Trophoblast cell (in vitro differentiated cells and primary cell): ENCODE results near the gene SRPK2.

ENCODE experiments used
- DNase-seq, 2 donors: peaks; one replicate each; pipeline ENCODE4 v3.0.0-alpha.2; 2016
- H2AFZ ChIP-seq: 2 replicates; pipeline ENCODE4 v1.6.1; 2013; ENCODE audit warnings: low read length, moderate library complexity, mild to moderate bottlenecking; ENCODE audit not compliant: insufficient read depth, poor library complexity
- H2AK5ac ChIP-seq: 2 replicates; pipeline ENCODE4 v1.6.1; 2013; ENCODE audit warnings: mild to moderate bottlenecking, low read length
- H2BK120ac ChIP-seq: 2 replicates; pipeline ENCODE4 v1.6.1; 2013; ENCODE audit warnings: low read length, mild to moderate bottlenecking, moderate library complexity; ENCODE audit not compliant: insufficient read depth, poor library complexity
- H2BK12ac ChIP-seq: 2 replicates; pipeline ENCODE4 v1.6.1; 2013; ENCODE audit warnings: mild to moderate bottlenecking, low read length, moderate library complexity
- H2BK5ac ChIP-seq: 2 replicates; pipeline ENCODE4 v1.6.1; 2013; ENCODE audit warnings: low read length, low read depth, moderate library complexity, mild to moderate bottlenecking; ENCODE audit not compliant: poor library complexity
- H3K14ac ChIP-seq: 2 replicates; pipeline ENCODE4 v1.6.1; 2013; ENCODE audit warnings: mild to moderate bottlenecking, low read length
- H3K18ac ChIP-seq: 2 replicates; pipeline ENCODE4 v1.6.1; 2013; ENCODE audit warnings: mild to moderate bottlenecking, low read length
- H3K23ac ChIP-seq: 2 replicates; pipeline ENCODE4 v1.6.1; 2013; ENCODE audit warnings: low read length
- H3K27ac ChIP-seq: 2 replicates; pipeline ENCODE4 v1.5.1; 2013; ENCODE audit warnings: low read depth, mild to moderate bottlenecking, inconsistent platforms, low read length, moderate library complexity
- H3K27me3 ChIP-seq: 2 replicates; pipeline ENCODE4 v1.6.1; 2013; ENCODE audit warnings: inconsistent platforms, mild to moderate bottlenecking, low read length, moderate library complexity; ENCODE audit not compliant: insufficient read depth
- H3K36me3 ChIP-seq, 2 experiments: 1 replicate in 1 of 2; 2 replicates in 1 of 2; pipeline ENCODE4 v1.6.1; 2013; ENCODE audit warnings: low read length in 2 of 2, mild to moderate bottlenecking in 2 of 2, moderate library complexity in 1 of 2; ENCODE audit not compliant: insufficient read depth in 2 of 2, control insufficient read depth in 1 of 2
- H3K4ac ChIP-seq: 2 replicates; pipeline ENCODE4 v1.6.1; 2013; ENCODE audit warnings: low read depth, mild to moderate bottlenecking, low read length, moderate library complexity
- H3K4me1 ChIP-seq, 2 experiments: 1 replicate in 1 of 2; 2 replicates in 1 of 2; pipeline ENCODE4 v1.6.1; 2013; ENCODE audit warnings: low read length in 2 of 2, mild to moderate bottlenecking in 2 of 2, moderate library complexity in 1 of 2; ENCODE audit not compliant: insufficient read depth in 2 of 2, control insufficient read depth in 1 of 2
- H3K4me2 ChIP-seq: 2 replicates; pipeline ENCODE4 v1.6.1; 2013; ENCODE audit warnings: inconsistent platforms, mild to moderate bottlenecking, low read length, moderate library complexity
- H3K4me3 ChIP-seq: 2 replicates; pipeline ENCODE4 v1.5.1; 2013; ENCODE audit warnings: mild to moderate bottlenecking, low read depth, low read length, inconsistent platforms
- H3K79me1 ChIP-seq: one replicate; pipeline ENCODE4 v1.6.1; 2013; ENCODE audit warnings: low read length
- H3K79me2 ChIP-seq: 2 replicates; pipeline ENCODE4 v1.6.1; 2013; ENCODE audit warnings: low read length, mild to moderate bottlenecking; ENCODE audit not compliant: control insufficient read depth, insufficient read depth, poor library complexity
- H3K9ac ChIP-seq: 2 replicates; pipeline ENCODE4 v1.6.1; 2013; ENCODE audit warnings: mild to moderate bottlenecking, low read length
- H3K9me3 ChIP-seq: 2 replicates; pipeline ENCODE4 v1.6.1; 2013; ENCODE audit warnings: low read depth, mild to moderate bottlenecking, control low read depth, inconsistent platforms, low read length; ENCODE audit not compliant: insufficient read depth
- H4K12ac ChIP-seq: 2 replicates; pipeline ENCODE4 v1.6.1; 2013; ENCODE audit warnings: low read depth, mild to moderate bottlenecking, low read length, moderate library complexity
- H4K8ac ChIP-seq: 2 replicates; pipeline ENCODE4 v1.6.1; 2013; ENCODE audit warnings: low read depth, mild to moderate bottlenecking, low read length, moderate library complexity
- H4K91ac ChIP-seq: one replicate; pipeline ENCODE4 v1.6.1; 2013; ENCODE audit warnings: low read depth, mild to moderate bottlenecking, low read length, moderate library complexity
- WGBS: extraction: QIAGEN DNeasy Blood & Tissue Kit; methylation state at CpG from one replicate; pipeline ENCODE4 v1.1.7; 2013; ENCODE audit warnings: missing lambda C conversion rate; ENCODE audit not compliant: insufficient read length, insufficient coverage; ENCODE audit errors: extremely low coverage; 5-methylcytosine and 5-hydroxymethylcytosine counted together

The SRPK2 gene

GRCh38 chr7:105204953-105205352, 183.8 kb downstream of the SRPK2 start:
- Histone ChIP-seq H4K8ac (no peak overlapping the region), H3K27me3 (no peaks in the 10 kb centered on the region), H3K79me1 (no peaks in the 10 kb centered on the region), H3K4me3 (no peak overlapping the region), H3K36me3 (peaks cover 0 to 2% of the 10 kb centered on the region in 2 experiments), H3K79me2 (no peaks in the 10 kb centered on the region), H4K91ac (no peak overlapping the region), H3K18ac (no peak overlapping the region), H2BK5ac (no peak overlapping the region), H3K9ac (no peak overlapping the region), H3K14ac (no peak overlapping the region), H4K12ac (no peak overlapping the region), H3K4ac (no peak overlapping the region), H3K9me3 (no peaks in the 10 kb centered on the region), H2AFZ (no peak overlapping the region), H3K23ac (no peak overlapping the region), H2AK5ac (no peak overlapping the region), H3K4me2 (no peak overlapping the region), H2BK120ac (no peak overlapping the region), H3K4me1 (no peaks in the 10 kb centered on the region), H2BK12ac (no peak overlapping the region), H3K27ac (no peak overlapping the region)
- no peak for DNase-seq
- WGBS = no CpG with 5 or more reads among the region's 2 CpGs

GRCh38 chr7:105204520-105204919, 184.2 kb downstream of the SRPK2 start:
- Histone ChIP-seq H2AFZ (no peak overlapping the region), H3K18ac (no peak overlapping the region), H2AK5ac (no peak overlapping the region), H3K23ac (no peak overlapping the region), H4K12ac (no peak overlapping the region), H3K36me3 (peaks cover 0 to 2% of the 10 kb centered on the region in 2 experiments), H3K4me1 (no peaks in the 10 kb centered on the region), H3K4me2 (no peak overlapping the region), H2BK5ac (no peak overlapping the region), H3K27ac (no peak overlapping the region), H3K79me1 (no peaks in the 10 kb centered on the region), H3K9me3 (no peaks in the 10 kb centered on the region), H4K91ac (no peak overlapping the region), H2BK12ac (no peak overlapping the region), H3K4ac (no peak overlapping the region), H2BK120ac (no peak overlapping the region), H3K9ac (no peak overlapping the region), H3K79me2 (no peaks in the 10 kb centered on the region), H3K14ac (no peak overlapping the region), H3K4me3 (no peak overlapping the region), H3K27me3 (no peaks in the 10 kb centered on the region), H4K8ac (no peak overlapping the region)
- no CpG with 5 or more reads among the region's 9 CpGs for WGBS
- DNase-seq = no peak

- Histone ChIP-seq H3K18ac (no peak overlapping the region), H3K14ac (no peak overlapping the region), H4K12ac (no peak overlapping the region), H3K4me2 (no peak overlapping the region), H2AK5ac (no peak overlapping the region), H4K91ac (no peak overlapping the region), H4K8ac (no peak overlapping the region), H3K4ac (no peak overlapping the region), H3K79me2 (no peaks in the 10 kb centered on the region), H3K9ac (no peak overlapping the region), H2AFZ (no peak overlapping the region), H3K36me3 (peaks cover 0 to 2% of the 10 kb centered on the region in 2 experiments), H3K9me3 (no peaks in the 10 kb centered on the region), H2BK12ac (no peak overlapping the region), H3K27me3 (no peaks in the 10 kb centered on the region), H3K79me1 (no peaks in the 10 kb centered on the region), H2BK5ac (no peak overlapping the region), H2BK120ac (no peak overlapping the region), H3K23ac (no peak overlapping the region), H3K27ac (no peak overlapping the region), H3K4me1 (no peaks in the 10 kb centered on the region), H3K4me3 (no peak overlapping the region)
- DNase-seq = no peak
- no CpG with 5 or more reads among the region's 3 CpGs for WGBS
Observed at GRCh38 chr7:105202616-105203015, 186.1 kb downstream of the SRPK2 start.

GRCh38 chr7:105199386-105199785, 189.3 kb downstream of the SRPK2 start:
- Histone ChIP-seq H4K91ac (no peak overlapping the region), H3K27me3 (no peaks in the 10 kb centered on the region), H3K9me3 (no peaks in the 10 kb centered on the region), H3K9ac (no peak overlapping the region), H3K14ac (no peak overlapping the region), H2BK5ac (no peak overlapping the region), H2BK12ac (no peak overlapping the region), H3K18ac (no peak overlapping the region), H3K23ac (no peak overlapping the region), H3K4me2 (no peak overlapping the region), H3K4me1 (no peaks in the 10 kb centered on the region), H2AK5ac (no peak overlapping the region), H2AFZ (no peak overlapping the region), H3K36me3 (peaks cover 0 to 2% of the 10 kb centered on the region in 2 experiments), H3K79me1 (no peaks in the 10 kb centered on the region), H3K4ac (no peak overlapping the region), H3K79me2 (no peaks in the 10 kb centered on the region), H2BK120ac (no peak overlapping the region), H3K4me3 (no peak overlapping the region), H4K8ac (no peak overlapping the region), H3K27ac (no peak overlapping the region), H4K12ac (no peak overlapping the region)
- no peak for DNase-seq
- WGBS = no CpG with 5 or more reads among the region's 1 CpG
